Measurements from ENCODE around the gene CCDC92. TPM values are rescaled to one million over a fixed set of nuclear protein-coding genes. Genes with fewer than 3 reads are reported as not detected.
A peak's percentile ranks its signal among the peaks of the same experiment; 100 is the strongest.
"Not testable (repeated sequence)": the region's sequence is repeated elsewhere in the genome, so short reads cannot be mapped to it uniquely, and the experiment has no call there.

Gene CCDC92
- total and polyA plus RNA-seq, 12 donors = 7.8 to 65.9 (median 23.7) TPM

- not testable (repeated sequence) for H3K27ac ChIP-seq
Measured at GRCh38 chr12:123946516-123947505, 25.8 kb downstream of the CCDC92 start.

GRCh38 chr12:123946152-123946515, 26.5 kb downstream of the CCDC92 start:
- 74 to 93% (median 86%) methylated on average over 8 of the region's 8 CpGs for WGBS, 4 donors
- intact Hi-C loops (cut with DNase I) = no loop called here
- peak in 1 of 7 donors; percentile 9 for DNase-seq
- H3K27ac ChIP-seq = no peak overlapping the region
- peaks cover 0 to 8% of the 10 kb centered on the region in 2 donors for H3K4me1 ChIP-seq (replicated peaks in 1 of 2)
- H3K9me3 ChIP-seq (replicated peaks in 1 of 3) = no peaks in the 10 kb centered on the region
- no peaks in the 10 kb centered on the region for H3K27me3 ChIP-seq
- no peaks in the 10 kb centered on the region for H3K36me3 ChIP-seq (replicated peaks in 1 of 2)
- TF ChIP-seq CTCF (IDR thresholded peaks at IDR 0.05) (no peak), POLR2A (IDR thresholded peaks at IDR 0.05) (no peak)
- H3K4me3 ChIP-seq = no peak overlapping the region

More at GRCh38 chr12:123946516-123947505, 25.8 kb downstream of the CCDC92 start:
- H3K4me1 ChIP-seq (replicated peaks in 1 of 2); H3K4me3 ChIP-seq; H3K27me3 ChIP-seq; intact Hi-C loops (cut with DNase I); H3K36me3 ChIP-seq (replicated peaks in 1 of 2); H3K9me3 ChIP-seq (replicated peaks in 1 of 3): not testable (repeated sequence)
- peak in 1 of 7 donors; percentile 30 for DNase-seq
- WGBS, 4 donors = 94 to 100% (median 97%) methylated on average over 13 to 34 of the region's 35 CpGs

GRCh38 chr12:123945287-123946151, 27.1 kb downstream of the CCDC92 start:
- no peaks in the 10 kb centered on the region for H3K27me3 ChIP-seq
- peak in 1 of 7 donors; percentile 33 for DNase-seq
- no peaks in the 10 kb centered on the region for H3K36me3 ChIP-seq (replicated peaks in 1 of 2)
- intact Hi-C loops (cut with DNase I) = no loop called here
- H3K4me3 ChIP-seq = no peak overlapping the region
- H3K27ac ChIP-seq = no peak overlapping the region
- TF ChIP-seq CTCF (IDR thresholded peaks at IDR 0.05) = no peak
- peaks cover 0 to 4% of the 10 kb centered on the region in 2 donors for H3K4me1 ChIP-seq (replicated peaks in 1 of 2)
- WGBS, 4 donors = 88 to 89% (median 89%) methylated on average over 18 to 25 of the region's 25 CpGs
- no peaks in the 10 kb centered on the region for H3K9me3 ChIP-seq (replicated peaks in 1 of 3)

GRCh38 chr12:123944696-123945095, 27.9 kb downstream of the CCDC92 start:
- no peak for DNase-seq
- no peaks in the 10 kb centered on the region for H3K4me1 ChIP-seq (replicated peaks in 1 of 2)
- intact Hi-C loops (cut with DNase I) = no loop called here
- no peaks in the 10 kb centered on the region for H3K9me3 ChIP-seq (replicated peaks in 1 of 3)
- 87 to 92% (median 88%) methylated on average over 10 of the region's 10 CpGs for WGBS, 4 donors
- no peak overlapping the region for H3K4me3 ChIP-seq
- no peaks in the 10 kb centered on the region for H3K27me3 ChIP-seq
- no peak overlapping the region for H3K27ac ChIP-seq
- no peak for TF ChIP-seq POLR2A (IDR thresholded peaks at IDR 0.05)
- TF ChIP-seq CTCF (IDR thresholded peaks at IDR 0.05) = no peak
- H3K36me3 ChIP-seq (replicated peaks in 1 of 2) = peaks cover 0 to 6% of the 10 kb centered on the region in 2 donors
